Stimulated activated CD4-positive, alpha-beta T cell treated with anti-CD3 and anti-CD28 coated beads, TNF-alpha, amount 100 ng/mL, for 1 hour (primary cell): ENCODE data around the gene PNPLA7.
"Not testable (repeated sequence)": the region's sequence is repeated elsewhere in the genome, so short reads cannot be mapped to it uniquely, and the experiment has no call there.

Experiments used
- DNase-seq, 3 donors: peaks; one replicate each; pipeline ENCODE4 v3.0.0-alpha.2; 2020; ENCODE audit warnings: low read depth in 3 of 3, low spot score in 1 of 3

PNPLA7 gene

GRCh38 chr9:137482094-137482781 lies 68.0 kb downstream of the PNPLA7 start:
- no peak for DNase-seq

GRCh38 chr9:137480686-137481683 lies 69.2 kb downstream of the PNPLA7 start:
- DNase-seq, result no peak

DNA sequence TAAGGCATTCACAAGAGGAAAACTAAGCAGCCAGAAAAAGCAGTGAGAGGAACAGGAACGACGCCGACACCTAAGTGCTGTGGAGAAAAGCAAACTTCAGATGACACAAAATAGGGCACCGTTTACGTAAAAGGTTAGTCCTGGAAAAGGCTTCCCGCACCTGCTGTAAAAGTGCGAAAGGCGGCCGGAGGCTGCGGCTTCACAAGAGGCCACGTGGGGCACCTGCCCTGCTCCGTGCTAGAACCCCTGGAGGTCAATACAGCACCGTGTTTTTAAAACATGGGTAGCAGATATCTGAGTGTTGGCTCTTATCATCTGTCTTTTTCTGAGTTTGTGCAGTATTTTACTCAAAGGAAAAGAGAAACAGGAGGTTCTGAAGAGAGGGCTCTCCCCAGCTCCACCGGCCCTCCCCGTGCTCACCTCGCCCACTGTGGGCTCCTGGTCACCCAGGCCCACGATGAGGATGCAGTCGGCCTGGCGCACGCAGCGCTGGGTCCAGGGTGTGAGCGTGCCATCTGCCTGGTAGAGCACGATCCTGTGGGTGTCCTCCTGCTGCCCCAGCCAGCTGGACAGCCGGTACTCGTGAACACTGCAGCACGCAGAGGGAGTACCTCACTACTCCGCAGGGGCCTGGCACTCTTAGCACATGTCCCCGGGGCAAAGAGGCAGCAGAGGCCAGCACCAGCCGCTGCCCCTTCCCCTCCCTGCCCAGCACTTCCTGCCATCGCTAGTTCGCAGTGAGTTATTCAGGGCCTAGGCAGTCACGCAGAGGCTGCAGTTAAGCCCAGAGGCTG lies 70.1 kb downstream of the PNPLA7 start:
- DNase-seq, result no peak

GRCh38 chr9:137478962-137479861 lies 71.0 kb downstream of the PNPLA7 start:
- DNase-seq, result no peak

- DNase-seq, result no peak
These were observed 71.6 kb downstream of the PNPLA7 start for GRCh38 chr9:137478613-137478961.

DNA sequence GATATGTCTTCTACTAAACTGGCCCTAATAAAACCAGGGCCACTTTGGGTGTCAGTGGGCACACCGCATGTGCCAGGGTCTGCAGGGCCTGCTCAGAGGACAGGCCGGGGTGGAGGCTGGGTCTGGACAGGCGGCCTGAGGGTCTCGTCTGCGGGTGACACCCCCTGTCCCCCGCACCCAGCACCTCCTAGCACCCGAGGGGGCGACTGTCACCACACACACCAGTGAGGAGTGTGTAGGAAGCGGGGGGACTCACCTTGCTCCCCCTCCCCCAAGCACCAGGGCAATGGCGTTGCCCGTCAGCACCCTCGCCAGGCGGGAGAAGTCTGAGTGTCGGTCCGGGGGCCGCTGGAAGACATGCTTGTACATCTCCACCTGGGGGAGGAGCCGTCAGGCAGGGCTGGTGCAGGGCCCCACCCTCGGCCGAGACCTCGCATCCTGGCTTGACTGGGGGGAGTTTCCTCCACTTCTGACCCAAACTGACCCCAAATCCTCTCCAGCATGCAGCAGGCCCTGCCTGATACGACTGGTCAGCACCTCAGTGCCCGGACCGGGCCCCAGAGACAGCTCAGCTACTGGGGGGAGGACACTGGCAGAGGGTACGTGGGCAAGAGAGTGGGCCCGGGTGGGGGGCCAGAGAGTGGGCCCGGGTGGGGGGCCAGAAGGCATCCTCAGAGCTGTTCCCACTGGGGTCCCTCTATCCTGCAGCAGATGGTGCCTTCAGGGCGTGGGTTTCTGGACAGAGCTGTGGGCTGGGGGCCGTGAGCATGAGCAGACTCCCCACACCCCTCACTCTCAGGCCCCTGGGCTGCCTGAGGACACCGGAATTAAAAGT lies 72.2 kb downstream of the PNPLA7 start:
- no peak for DNase-seq

DNA sequence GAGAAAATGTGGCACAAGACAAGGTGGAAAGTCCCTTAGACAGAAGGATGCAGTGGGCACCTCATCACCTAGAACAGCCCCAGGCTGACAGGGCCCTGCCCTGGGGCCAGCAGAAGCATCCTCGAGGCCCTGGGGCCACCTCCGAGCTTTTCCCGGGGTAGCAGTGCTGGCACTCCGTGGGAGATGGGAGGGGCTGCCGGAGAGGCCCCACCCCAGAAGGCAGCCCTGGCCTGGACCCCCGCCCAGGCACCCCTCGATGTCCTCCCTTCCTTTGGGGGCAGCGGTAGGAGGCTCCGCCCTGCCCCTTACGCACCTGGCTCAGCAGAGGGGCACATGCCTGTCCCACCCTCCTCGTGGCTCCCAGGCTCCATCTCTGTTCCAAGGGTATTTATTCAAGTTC lies 73.3 kb downstream of the PNPLA7 start:
- no peak for DNase-seq

DNA sequence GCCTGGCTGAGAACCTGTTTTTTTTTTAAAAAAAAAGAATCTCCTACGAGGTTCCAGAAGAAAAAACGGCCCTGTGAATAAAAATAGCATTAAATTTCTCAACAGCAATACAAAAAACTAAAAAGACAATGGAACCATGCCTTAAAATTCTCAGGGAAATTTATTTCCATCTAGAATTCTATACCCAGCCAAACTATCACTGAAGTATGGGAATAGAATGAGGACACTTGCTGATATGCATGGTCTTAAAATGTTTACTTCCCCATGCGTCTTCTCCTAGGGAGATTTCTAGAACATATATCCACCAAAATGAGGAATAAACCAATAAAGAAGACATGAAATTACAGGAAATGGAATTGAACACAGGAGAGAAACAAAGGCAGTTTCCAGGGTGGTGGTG lies 74.5 kb downstream of the PNPLA7 start:
- DNase-seq, result no peak

- no peak for DNase-seq
These were observed 75.9 kb downstream of the PNPLA7 start for GRCh38 chr9:137474271-137474670.

DNA sequence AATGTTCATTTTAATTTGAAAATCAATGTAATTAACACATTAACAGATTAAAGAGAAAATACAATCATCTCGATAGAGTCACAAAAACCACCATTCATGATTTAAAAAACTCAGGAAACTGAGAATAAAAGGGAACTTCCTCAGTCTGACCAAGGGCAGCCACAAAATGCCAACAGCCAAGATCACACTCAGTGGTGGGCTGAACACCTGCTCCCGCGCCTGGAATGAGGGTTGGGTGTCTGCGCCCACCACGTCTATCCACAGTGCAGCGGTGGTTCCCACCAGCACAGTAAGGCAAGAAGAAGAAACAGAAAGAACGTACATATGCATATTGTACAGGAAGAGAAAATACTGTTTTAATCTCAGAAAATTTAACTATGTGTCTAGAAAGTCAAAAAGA lies 79.4 kb downstream of the PNPLA7 start:
- DNase-seq, result no peak

DNA sequence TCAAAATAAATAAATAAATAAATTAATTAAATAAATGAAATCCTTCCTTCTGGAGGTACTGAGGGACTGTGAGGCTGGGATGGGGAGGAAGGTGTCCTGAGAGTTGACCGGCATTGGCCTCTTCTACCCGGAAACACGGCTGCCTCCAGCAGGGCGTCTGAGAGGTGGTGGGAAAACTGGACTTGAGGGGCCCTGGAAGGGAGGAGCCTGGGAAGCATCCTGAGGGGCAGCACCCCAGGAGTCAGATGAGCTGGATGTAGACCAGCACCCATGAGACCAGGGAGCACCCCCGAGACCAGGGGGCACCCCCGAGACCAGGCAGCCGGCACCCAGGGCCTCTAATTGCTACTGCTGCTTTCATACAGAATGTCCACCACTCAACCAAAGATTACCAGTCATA lies 82.3 kb downstream of the PNPLA7 start:
- DNase-seq, result no peak

DNA sequence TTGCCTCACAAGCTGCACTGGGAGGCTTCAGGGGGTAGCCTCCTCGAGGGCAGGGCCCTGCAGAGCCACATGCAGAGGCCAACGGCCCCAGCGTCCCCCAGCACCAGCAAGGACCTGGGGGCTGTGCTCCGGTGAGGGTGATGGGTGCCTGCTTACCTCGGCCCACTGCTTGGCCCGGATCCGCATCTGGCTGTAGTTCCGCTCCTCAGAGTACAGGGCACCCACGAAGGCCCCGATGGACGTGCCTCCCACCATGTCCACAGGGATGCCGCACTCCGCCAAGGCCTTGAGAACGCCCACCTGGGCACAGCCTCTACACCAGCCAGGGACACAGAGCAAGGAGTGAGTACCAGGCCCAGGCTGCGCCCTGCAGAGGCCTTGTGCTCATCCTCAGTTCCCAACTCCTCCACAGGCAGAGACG lies 83.0 kb downstream of the PNPLA7 start:
- no peak for DNase-seq

- not testable (repeated sequence) for DNase-seq
These were observed 83.7 kb downstream of the PNPLA7 start for GRCh38 chr9:137466389-137467085.

- DNase-seq, result no peak
These were observed 84.3 kb downstream of the PNPLA7 start for GRCh38 chr9:137465720-137466388.

- DNase-seq, result no peak
These were observed 85.0 kb downstream of the PNPLA7 start for GRCh38 chr9:137465000-137465719.

DNA sequence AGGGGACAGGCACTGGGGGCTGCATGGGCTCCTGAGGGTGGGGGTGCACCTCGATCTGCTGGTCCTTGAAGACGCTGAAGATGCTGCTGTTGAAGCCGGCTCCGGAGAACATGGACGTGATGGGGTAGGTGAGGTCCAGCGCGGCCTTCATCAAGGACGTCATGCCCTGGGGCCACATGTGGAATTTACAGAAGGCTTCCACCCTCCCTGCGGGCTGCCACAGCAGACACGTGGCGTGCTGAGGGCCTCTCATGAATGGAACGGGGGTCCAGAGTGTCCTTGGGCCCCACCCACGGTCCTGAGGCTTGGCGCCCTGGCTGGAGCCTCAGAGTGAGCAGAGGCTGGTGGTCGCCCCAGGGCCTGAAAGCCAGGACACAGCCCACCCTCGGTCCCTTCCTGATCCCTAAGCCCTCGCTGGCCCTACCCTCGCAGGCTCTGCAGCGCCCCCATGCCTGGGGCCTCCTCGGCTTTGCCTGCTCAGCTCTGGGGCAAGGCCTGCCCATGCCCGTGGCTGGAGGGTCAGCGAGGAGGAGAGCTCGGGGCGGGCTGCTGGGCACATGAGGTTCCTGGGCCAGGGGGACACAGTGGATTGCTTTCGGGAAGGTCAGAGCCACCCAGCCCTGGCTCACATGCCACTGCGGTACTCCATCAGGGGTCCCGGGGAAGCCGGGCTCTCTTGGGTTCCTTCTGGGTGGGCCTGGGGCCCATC lies 85.8 kb downstream of the PNPLA7 start:
- DNase-seq, result no peak

- no peak for DNase-seq
These were observed 86.3 kb downstream of the PNPLA7 start for GRCh38 chr9:137463931-137464290.
